Cardiac muscle cell (in vitro differentiated cells and primary cell): ENCODE data around the gene CTNNBL1. TPM values are rescaled to one million over a fixed set of nuclear protein-coding genes. Genes with fewer than 3 reads are reported as not detected.
A peak's percentile ranks its signal among the peaks of the same experiment; 100 is the strongest.
"Not testable (repeated sequence)": the region's sequence is repeated elsewhere in the genome, so short reads cannot be mapped to it uniquely, and the experiment has no call there.

ENCODE experiments used
- DNase-seq, 2 donors: peaks; one replicate each; pipeline versions ENCODE4 v3.0.0 to v3.0.0-alpha.2; 2010 to 2017; ENCODE audit warnings: low read depth in 1 of 2, low spot score in 1 of 2
- H3K27ac ChIP-seq: fragments of 200-600 bp; sonication (generic); 2 replicates; pipeline ENCODE4 v1.5.1; 2016
- H3K27me3 ChIP-seq: fragments of 200-600 bp; sonication (generic); 2 replicates; pipeline ENCODE4 v1.6.0; 2016; ENCODE audit warnings: control low read depth
- H3K36me3 ChIP-seq: fragments of 200-600 bp; sonication (generic); 2 replicates; pipeline ENCODE4 v1.5.1; 2016; ENCODE audit warnings: control low read depth
- H3K4me1 ChIP-seq: fragments of 200-600 bp; sonication (generic); 2 replicates; pipeline ENCODE4 v1.8.1; 2017; ENCODE audit warnings: low read depth, mild to moderate bottlenecking, mixed run types
- H3K4me3 ChIP-seq: fragments of 200-600 bp; sonication (generic); 2 replicates; pipeline ENCODE4 v1.5.1; 2016; ENCODE audit warnings: mild to moderate bottlenecking
- H3K9me3 ChIP-seq: fragments of 200-600 bp; sonication (generic); 2 replicates; pipeline ENCODE4 v1.5.1; 2017; ENCODE audit warnings: low read depth, mild to moderate bottlenecking, control low read depth
- polyA plus RNA-seq: library from polyadenylated mRNA; unstranded; fragments of >200 nt; fragmentation: Nextera tagmentation; extraction: Ambion mirVana; gene quantifications from 2 replicates; pipeline ENCODE4 v1.2.1, GENCODE V29; 2016
- total RNA-seq: library from RNA; depleted of rRNA; stranded (reverse); fragments of >200 nt; gene quantifications from 2 replicates; pipeline ENCODE4 v1.2.3, GENCODE V29; 2016
- TF ChIP-seq, protein P1 (sequence below): IDR thresholded peaks from 2 replicates; pipeline ENCODE4 v1.5.1; 2012; ENCODE audit warnings: low read depth, mild to moderate bottlenecking, low read length

The CTNNBL1 gene
- total and polyA plus RNA-seq, 2 experiments from 2014 or later: 37.0 to 68.6 TPM

DNA sequence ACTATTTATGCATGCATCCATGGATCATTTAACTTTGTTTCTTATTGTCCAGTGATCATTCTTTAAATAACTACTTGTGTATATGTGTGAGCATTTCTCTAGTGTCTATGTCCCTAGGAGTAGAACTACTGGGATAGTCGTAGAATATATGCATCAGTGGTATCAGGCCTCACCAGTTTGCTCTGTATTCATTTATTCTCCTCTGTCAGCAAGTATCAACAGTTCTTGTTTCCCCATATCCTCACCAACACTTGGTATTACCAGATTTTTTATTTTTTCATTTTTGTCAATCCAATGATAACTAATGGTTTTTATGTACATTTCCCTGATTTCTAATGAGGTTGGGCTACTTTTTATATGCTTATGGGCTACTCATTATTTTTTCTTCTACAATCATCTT is 27.9 kb downstream of the CTNNBL1 start:
- Histone ChIP-seq H3K27me3 (no peaks in the 10 kb centered on the region), H3K4me1 (peaks cover 25% of the 10 kb centered on the region), H3K36me3 (no peaks in the 10 kb centered on the region), H3K4me3 (no peak overlapping the region), H3K27ac (no peak overlapping the region), H3K9me3 (no peaks in the 10 kb centered on the region)
- TF ChIP-seq, protein P1, sequence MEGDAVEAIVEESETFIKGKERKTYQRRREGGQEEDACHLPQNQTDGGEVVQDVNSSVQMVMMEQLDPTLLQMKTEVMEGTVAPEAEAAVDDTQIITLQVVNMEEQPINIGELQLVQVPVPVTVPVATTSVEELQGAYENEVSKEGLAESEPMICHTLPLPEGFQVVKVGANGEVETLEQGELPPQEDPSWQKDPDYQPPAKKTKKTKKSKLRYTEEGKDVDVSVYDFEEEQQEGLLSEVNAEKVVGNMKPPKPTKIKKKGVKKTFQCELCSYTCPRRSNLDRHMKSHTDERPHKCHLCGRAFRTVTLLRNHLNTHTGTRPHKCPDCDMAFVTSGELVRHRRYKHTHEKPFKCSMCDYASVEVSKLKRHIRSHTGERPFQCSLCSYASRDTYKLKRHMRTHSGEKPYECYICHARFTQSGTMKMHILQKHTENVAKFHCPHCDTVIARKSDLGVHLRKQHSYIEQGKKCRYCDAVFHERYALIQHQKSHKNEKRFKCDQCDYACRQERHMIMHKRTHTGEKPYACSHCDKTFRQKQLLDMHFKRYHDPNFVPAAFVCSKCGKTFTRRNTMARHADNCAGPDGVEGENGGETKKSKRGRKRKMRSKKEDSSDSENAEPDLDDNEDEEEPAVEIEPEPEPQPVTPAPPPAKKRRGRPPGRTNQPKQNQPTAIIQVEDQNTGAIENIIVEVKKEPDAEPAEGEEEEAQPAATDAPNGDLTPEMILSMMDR: no peak
- DNase-seq: no peak

DNA sequence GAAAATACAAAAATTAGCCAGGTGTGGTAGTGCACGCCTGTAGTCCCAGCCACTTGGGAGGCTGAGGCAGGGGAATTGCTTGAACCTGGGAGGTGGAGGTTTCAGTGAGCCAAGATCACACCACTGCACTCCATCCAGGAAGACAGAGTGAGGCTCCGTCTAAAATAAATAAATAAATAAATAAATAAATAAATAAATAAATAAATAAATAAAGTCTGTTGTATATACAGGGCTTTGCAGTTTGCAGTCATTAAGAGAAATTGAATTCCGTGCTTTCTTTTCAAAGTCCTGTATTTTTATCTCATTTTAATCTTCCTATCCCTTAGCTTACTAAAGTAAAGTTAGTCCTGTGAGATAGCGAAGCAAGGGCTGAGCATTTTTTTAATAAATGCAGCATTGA is 28.5 kb downstream of the CTNNBL1 start:
- not testable (repeated sequence) for H3K36me3 ChIP-seq, H3K27ac ChIP-seq, H3K9me3 ChIP-seq, H3K4me3 ChIP-seq, DNase-seq, H3K27me3 ChIP-seq
- H3K4me1 ChIP-seq: peaks cover 25% of the 10 kb centered on the region

DNA sequence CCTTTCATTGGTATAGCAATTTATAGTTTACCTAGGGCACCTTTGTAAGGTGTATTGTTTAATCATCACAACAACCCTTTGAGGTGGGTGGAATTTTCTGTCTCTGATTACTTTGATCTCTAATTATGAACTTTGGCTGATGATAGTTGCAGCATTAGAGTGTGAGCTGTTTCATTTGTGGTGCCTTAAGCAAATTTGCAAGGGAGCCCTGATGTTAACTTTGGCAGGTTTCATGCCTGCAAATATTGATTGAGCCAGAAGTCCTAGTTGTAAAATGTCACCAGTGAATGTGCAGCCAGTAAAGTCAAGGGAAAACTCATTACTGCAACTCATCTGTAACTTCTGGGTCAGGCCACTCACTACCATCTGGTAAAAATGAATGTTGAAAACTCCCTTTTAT is 29.8 kb downstream of the CTNNBL1 start:
- H3K36me3 ChIP-seq: no peaks in the 10 kb centered on the region
- no peak overlapping the region for H3K4me3 ChIP-seq
- no peak overlapping the region for H3K27ac ChIP-seq
- TF ChIP-seq, protein P1: no peak
- H3K4me1 ChIP-seq: peaks cover 38% of the 10 kb centered on the region
- DNase-seq: no peak
- H3K27me3 ChIP-seq: no peaks in the 10 kb centered on the region
- no peaks in the 10 kb centered on the region for H3K9me3 ChIP-seq

DNA sequence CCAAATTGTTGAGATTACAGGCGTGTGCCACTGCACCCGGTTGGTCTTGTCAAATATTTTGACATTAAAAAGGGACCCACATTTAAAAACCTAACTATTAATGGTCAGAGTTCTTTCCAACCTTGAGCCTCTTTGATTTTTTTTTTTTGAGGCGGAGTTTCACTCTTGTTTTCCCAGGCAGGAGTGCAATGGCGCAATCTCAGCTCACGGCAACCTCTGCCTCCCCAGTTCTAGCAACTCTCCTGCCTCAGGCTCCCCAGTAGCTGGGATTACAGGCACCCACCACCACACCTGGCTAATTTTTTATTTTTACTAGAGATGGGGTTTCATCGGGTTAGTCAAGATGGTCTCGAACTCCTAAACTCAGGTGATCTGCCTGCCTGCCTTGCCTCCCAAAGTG is 31.3 kb downstream of the CTNNBL1 start:
- Histone ChIP-seq H3K9me3 (no peaks in the 10 kb centered on the region), H3K27me3 (no peaks in the 10 kb centered on the region), H3K27ac (no peak overlapping the region), H3K4me1 (peaks cover 53% of the 10 kb centered on the region), H3K36me3 (no peaks in the 10 kb centered on the region), H3K4me3 (no peak overlapping the region)
- DNase-seq: no peak
- TF ChIP-seq, protein P1: no peak

DNA sequence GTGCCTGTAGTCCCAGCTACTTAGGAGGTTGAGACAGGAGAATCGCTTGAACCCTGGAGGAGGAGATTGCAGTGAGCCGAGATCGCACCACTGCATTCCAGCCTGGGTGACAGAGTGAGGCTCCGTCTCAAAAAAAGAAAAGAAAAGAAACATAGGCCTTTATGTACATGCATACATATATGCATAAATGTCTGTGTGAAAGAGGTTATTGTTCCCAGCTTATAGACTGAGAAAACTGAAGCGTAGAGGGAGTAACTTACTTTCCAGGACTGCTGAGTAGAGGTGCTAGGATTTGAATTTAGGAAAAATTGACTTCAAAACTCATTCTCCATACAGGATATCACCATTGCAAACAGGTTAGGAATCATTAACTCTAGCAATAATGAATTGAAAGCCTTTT is 32.0 kb downstream of the CTNNBL1 start:
- Histone ChIP-seq H3K4me3 (no peak overlapping the region), H3K27ac (peak overlapping the region; percentile 93), H3K36me3 (no peaks in the 10 kb centered on the region), H3K9me3 (no peaks in the 10 kb centered on the region), H3K27me3 (no peaks in the 10 kb centered on the region), H3K4me1 (peaks cover 59% of the 10 kb centered on the region)
- TF ChIP-seq, protein P1: no peak
- no peak for DNase-seq

DNA sequence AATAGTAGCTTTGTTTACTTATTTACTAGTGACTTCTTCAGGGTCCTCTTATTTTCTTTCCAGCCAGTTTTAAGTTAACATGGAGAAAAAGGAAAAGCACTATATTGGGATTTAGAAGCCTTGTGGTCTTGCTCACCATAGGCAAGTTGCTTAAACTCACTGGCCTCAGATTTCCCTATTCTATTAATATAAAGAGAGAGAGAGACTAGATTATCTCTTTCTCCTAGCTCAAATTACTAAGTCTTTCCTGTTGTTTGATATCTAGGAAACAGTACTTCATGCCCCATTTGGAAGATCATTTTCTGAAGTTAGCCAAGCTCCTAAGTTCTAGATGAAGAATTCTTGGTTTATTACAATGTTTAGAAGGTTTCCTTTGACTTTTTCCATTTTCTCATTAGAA is 32.5 kb downstream of the CTNNBL1 start:
- H3K4me3 ChIP-seq: no peak overlapping the region
- TF ChIP-seq, protein P1: no peak
- no peaks in the 10 kb centered on the region for H3K9me3 ChIP-seq
- H3K4me1 ChIP-seq: peaks cover 59% of the 10 kb centered on the region
- DNase-seq: no peak
- no peaks in the 10 kb centered on the region for H3K27me3 ChIP-seq
- no peaks in the 10 kb centered on the region for H3K36me3 ChIP-seq
- H3K27ac ChIP-seq: peak overlapping the region; percentile 93
